Fibroblast of lung (primary cell): Measurements from ENCODE around the gene SRD5A2.

Source experiments
- EZH2 ChIP-seq: IDR thresholded peaks from 2 replicates; pipeline ENCODE4 v1.5.1; 2012; ENCODE audit warnings: low read length, control low read depth, mild to moderate bottlenecking; ENCODE audit errors: missing control alignments
- TF ChIP-seq, protein P1 (sequence below), 2 donors: IDR thresholded peaks in 1 of 2; conservative IDR thresholded peaks in 1 of 2; 1 replicate in 1 of 2; 2 replicates in 1 of 2; pipeline ENCODE4 v1.5.1; 2011 to 2012; ENCODE audit warnings: low read length in 2 of 2, control low read depth in 1 of 2, inconsistent platforms in 1 of 2, low read depth in 1 of 2, mild to moderate bottlenecking in 1 of 2

DNA sequence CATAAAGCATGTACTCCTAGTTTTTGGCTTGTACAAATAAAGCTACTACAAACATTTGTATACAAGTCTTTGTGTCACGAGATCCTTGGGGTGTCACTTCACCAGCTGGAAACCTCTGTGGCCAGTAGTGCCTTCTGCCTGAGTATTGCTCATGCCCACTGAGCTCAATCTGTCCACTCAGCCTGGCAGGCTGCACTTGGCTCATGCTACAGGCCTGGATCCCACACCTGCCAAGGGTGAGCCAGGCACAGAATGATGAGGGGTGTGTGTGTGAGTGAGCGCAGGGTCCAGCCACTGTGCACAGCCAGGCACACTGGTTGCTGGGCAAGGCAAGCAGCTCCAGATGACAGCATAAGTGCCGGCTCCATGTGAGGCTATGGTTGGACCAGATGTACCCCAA is 13.1 kb downstream of the SRD5A2 start:
- TF ChIP-seq, protein P1, sequence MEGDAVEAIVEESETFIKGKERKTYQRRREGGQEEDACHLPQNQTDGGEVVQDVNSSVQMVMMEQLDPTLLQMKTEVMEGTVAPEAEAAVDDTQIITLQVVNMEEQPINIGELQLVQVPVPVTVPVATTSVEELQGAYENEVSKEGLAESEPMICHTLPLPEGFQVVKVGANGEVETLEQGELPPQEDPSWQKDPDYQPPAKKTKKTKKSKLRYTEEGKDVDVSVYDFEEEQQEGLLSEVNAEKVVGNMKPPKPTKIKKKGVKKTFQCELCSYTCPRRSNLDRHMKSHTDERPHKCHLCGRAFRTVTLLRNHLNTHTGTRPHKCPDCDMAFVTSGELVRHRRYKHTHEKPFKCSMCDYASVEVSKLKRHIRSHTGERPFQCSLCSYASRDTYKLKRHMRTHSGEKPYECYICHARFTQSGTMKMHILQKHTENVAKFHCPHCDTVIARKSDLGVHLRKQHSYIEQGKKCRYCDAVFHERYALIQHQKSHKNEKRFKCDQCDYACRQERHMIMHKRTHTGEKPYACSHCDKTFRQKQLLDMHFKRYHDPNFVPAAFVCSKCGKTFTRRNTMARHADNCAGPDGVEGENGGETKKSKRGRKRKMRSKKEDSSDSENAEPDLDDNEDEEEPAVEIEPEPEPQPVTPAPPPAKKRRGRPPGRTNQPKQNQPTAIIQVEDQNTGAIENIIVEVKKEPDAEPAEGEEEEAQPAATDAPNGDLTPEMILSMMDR (conservative IDR thresholded peaks at IDR 0.05 in 1 of 2, IDR thresholded peaks at IDR 0.05 in 1 of 2; ENCODE audit: low read depth in 1 of 2, low read length in 2 of 2) = no peak
- TF ChIP-seq EZH2 = no peak
